SU-DHL-6 (cell line): ENCODE data around the gene BLCAP.

Source experiments
- CTCF ChIP-seq: fragments of 200-600 bp; sonication (generic); IDR thresholded peaks from one replicate; pipeline ENCODE4 v1.5.1; 2017; ENCODE audit warnings: antibody characterized with exemption, mild to moderate bottlenecking, low read length, moderate library complexity; ENCODE audit not compliant: insufficient read depth, poor library complexity, severe bottlenecking
- EZH2phosphoT487 ChIP-seq: fragments of 200-600 bp; sonication (generic), shearing (Covaris generic); conservative IDR thresholded peaks from 2 replicates; pipeline ENCODE4 v1.6.1; 2018; ENCODE audit warnings: mild to moderate bottlenecking, antibody characterized with exemption, low read length, moderate library complexity, mixed read lengths

GRCh38 chr20:37494796-37495195 is 32.9 kb downstream of the BLCAP start:
- TF ChIP-seq CTCF (no peak), EZH2phosphoT487 (no peak)
